Limb (tissue), 2 donors: ENCODE results near the gene BBS10.
"Not testable (repeated sequence)": the region's sequence is repeated elsewhere in the genome, so short reads cannot be mapped to it uniquely, and the experiment has no call there.

Experiments used
- DNase-seq, 2 donors: peaks; one replicate each; pipeline ENCODE4 v3.0.0-alpha.2; 2016; ENCODE audit errors: extremely low spot score in 2 of 2

Gene BBS10

GRCh38 chr12:76329606-76330005 lies 18.6 kb downstream of the BBS10 start:
- DNase-seq = no peak

GRCh38 chr12:76329159-76329558 lies 19.1 kb downstream of the BBS10 start:
- DNase-seq = no peak

GRCh38 chr12:76319595-76320319 lies 28.5 kb downstream of the BBS10 start:
- not testable (repeated sequence) for DNase-seq

- DNase-seq = no peak
These were observed 29.2 kb downstream of the BBS10 start for GRCh38 chr12:76318773-76319594.

- no peak for DNase-seq
These were observed 30.2 kb downstream of the BBS10 start for GRCh38 chr12:76317976-76318375.

GRCh38 chr12:76316468-76316867 lies 31.7 kb downstream of the BBS10 start:
- DNase-seq = no peak

GRCh38 chr12:76313299-76313698 lies 34.9 kb downstream of the BBS10 start:
- DNase-seq = no peak

- no peak for DNase-seq
These were observed 35.9 kb downstream of the BBS10 start for GRCh38 chr12:76312315-76312714.

- DNase-seq = no peak
These were observed 36.4 kb downstream of the BBS10 start for GRCh38 chr12:76311796-76312195.

GRCh38 chr12:76310110-76310509 lies 38.1 kb downstream of the BBS10 start:
- DNase-seq = no peak

- no peak for DNase-seq
These were observed 39.3 kb downstream of the BBS10 start for GRCh38 chr12:76308866-76309265.

GRCh38 chr12:76307083-76307482 lies 41.1 kb downstream of the BBS10 start:
- DNase-seq = no peak

- DNase-seq = no peak
These were observed 44.2 kb downstream of the BBS10 start for GRCh38 chr12:76303989-76304460.

GRCh38 chr12:76303365-76303764 lies 44.9 kb downstream of the BBS10 start:
- no peak for DNase-seq

GRCh38 chr12:76300297-76300665 lies 47.9 kb downstream of the BBS10 start:
- no peak for DNase-seq

GRCh38 chr12:76299536-76300296 lies 48.5 kb downstream of the BBS10 start:
- DNase-seq = no peak
